ENCODE data around the gene HHEX.
"Not testable (repeated sequence)": the region's sequence is repeated elsewhere in the genome, so short reads cannot be mapped to it uniquely, and the experiment has no call there.

The HHEX gene

GRCh38 chr10:92689663-92690210, at the start of gene HHEX:
HHEX (plus strand) TSS chr10:92689955; CDS start chr10:92689987, 32 bp downstream.
- DNase-seq (ENCODE audit: low read depth) = peak; percentile 37
- H3K4me3 ChIP-seq (ENCODE audit: control insufficient read depth, low read depth, low read length) = peak within 1 kb of the TSS; percentile 34
- no peak for TF ChIP-seq CTCF (conservative IDR thresholded peaks at IDR 0.05; ENCODE audit: control insufficient read depth, insufficient read depth, low read depth, low read length)

GRCh38 chr10:92640107-92640506, 49.6 kb upstream of the HHEX start:
- DNase-seq (ENCODE audit: low read depth) = peak; percentile 71
- no peak overlapping the region for H3K4me3 ChIP-seq (ENCODE audit: control insufficient read depth, low read depth, low read length)
- TF ChIP-seq CTCF (conservative IDR thresholded peaks at IDR 0.05; ENCODE audit: control insufficient read depth, insufficient read depth, low read depth, low read length) = no peak

- no peak for TF ChIP-seq CTCF (conservative IDR thresholded peaks at IDR 0.05; ENCODE audit: control insufficient read depth, insufficient read depth, low read depth, low read length)
- no peak for DNase-seq (ENCODE audit: low read depth)
Observed at GRCh38 chr10:92641492-92641891, 48.3 kb upstream of the HHEX start.

GRCh38 chr10:92644921-92645320, 44.8 kb upstream of the HHEX start:
- no peak for DNase-seq (ENCODE audit: low read depth)
- no peak for TF ChIP-seq CTCF (conservative IDR thresholded peaks at IDR 0.05; ENCODE audit: control insufficient read depth, insufficient read depth, low read depth, low read length)

More at GRCh38 chr10:92641492-92641891, 48.3 kb upstream of the HHEX start:
- no peak overlapping the region for H3K4me3 ChIP-seq (ENCODE audit: control insufficient read depth, low read depth, low read length)

GRCh38 chr10:92650864-92651263, 38.9 kb upstream of the HHEX start:
- peak; percentile 7 for DNase-seq (ENCODE audit: low read depth)
- not testable (repeated sequence) for H3K4me3 ChIP-seq (ENCODE audit: control insufficient read depth, low read depth, low read length)

More at GRCh38 chr10:92644921-92645320, 44.8 kb upstream of the HHEX start:
- no peak overlapping the region for H3K4me3 ChIP-seq (ENCODE audit: control insufficient read depth, low read depth, low read length)

- TF ChIP-seq CTCF (conservative IDR thresholded peaks at IDR 0.05; ENCODE audit: control insufficient read depth, insufficient read depth, low read depth, low read length) = no peak
- H3K4me3 ChIP-seq (ENCODE audit: control insufficient read depth, low read depth, low read length) = no peak overlapping the region
- DNase-seq (ENCODE audit: low read depth) = no peak
Observed at GRCh38 chr10:92655426-92655825, 34.3 kb upstream of the HHEX start.

- no peak overlapping the region for H3K4me3 ChIP-seq (ENCODE audit: control insufficient read depth, low read depth, low read length)
- no peak for TF ChIP-seq CTCF (conservative IDR thresholded peaks at IDR 0.05; ENCODE audit: control insufficient read depth, insufficient read depth, low read depth, low read length)
- no peak for DNase-seq (ENCODE audit: low read depth)
Observed at GRCh38 chr10:92656266-92656961, 33.3 kb upstream of the HHEX start.

Measured in fibroblast of mammary gland (primary cell).